HCT116 (cell line): ENCODE data around the gene SLC7A11.

Experiments used
- ATF3 ChIP-seq: IDR thresholded peaks from 2 replicates; pipeline ENCODE4 v1.6.1; 2012
- CEBPB ChIP-seq: IDR thresholded peaks from 2 replicates; pipeline ENCODE4 v1.6.1; 2012; ENCODE audit warnings: low read depth
- POLR2A ChIP-seq: IDR thresholded peaks from 2 replicates; pipeline ENCODE4 v1.7.0; 2011; ENCODE audit warnings: borderline replicate concordance; ENCODE audit not compliant: insufficient read depth, insufficient read length; ENCODE audit errors: extremely low read depth
- POLR2AphosphoS5 ChIP-seq: IDR thresholded peaks from 2 replicates; pipeline ENCODE4 v1.6.1; 2011; ENCODE audit warnings: mild to moderate bottlenecking, low read depth, low read length, moderate library complexity
- YY1 ChIP-seq: IDR thresholded peaks from 2 replicates; pipeline ENCODE4 v1.6.1; 2011; ENCODE audit warnings: low read length, low read depth, moderate library complexity, mild to moderate bottlenecking; ENCODE audit not compliant: insufficient replicate concordance; ENCODE audit errors: extremely low read depth
- ZNF274 ChIP-seq: fragments of 200-500 bp; sonication (Bioruptor generic); IDR thresholded peaks from 2 replicates; pipeline ENCODE4 v1.6.1; 2014; ENCODE audit warnings: mild to moderate bottlenecking, low read depth, low read length, inconsistent platforms
- TF ChIP-seq, protein P1 (sequence below), 3 experiments: fragments of 200-600 bp in 1 of 3; sonication (generic) in 1 of 3; IDR thresholded peaks in 2 of 3; conservative IDR thresholded peaks in 1 of 3; 2 replicates each; pipeline ENCODE4 v1.5.1; 2012 to 2017; ENCODE audit warnings: low read depth in 2 of 3, low read length in 2 of 3, antibody characterized with exemption in 1 of 3, borderline replicate concordance in 1 of 3, control low read depth in 1 of 3, mild to moderate bottlenecking in 1 of 3, mixed read lengths in 1 of 3, mixed run types in 1 of 3, moderate library complexity in 1 of 3; ENCODE audit not compliant: insufficient read depth in 1 of 3
- TF ChIP-seq, protein P2 (sequence below): IDR thresholded peaks from 2 replicates; pipeline ENCODE4 v1.6.1; 2012; ENCODE audit warnings: low read depth

- TF ChIP-seq, protein P1, sequence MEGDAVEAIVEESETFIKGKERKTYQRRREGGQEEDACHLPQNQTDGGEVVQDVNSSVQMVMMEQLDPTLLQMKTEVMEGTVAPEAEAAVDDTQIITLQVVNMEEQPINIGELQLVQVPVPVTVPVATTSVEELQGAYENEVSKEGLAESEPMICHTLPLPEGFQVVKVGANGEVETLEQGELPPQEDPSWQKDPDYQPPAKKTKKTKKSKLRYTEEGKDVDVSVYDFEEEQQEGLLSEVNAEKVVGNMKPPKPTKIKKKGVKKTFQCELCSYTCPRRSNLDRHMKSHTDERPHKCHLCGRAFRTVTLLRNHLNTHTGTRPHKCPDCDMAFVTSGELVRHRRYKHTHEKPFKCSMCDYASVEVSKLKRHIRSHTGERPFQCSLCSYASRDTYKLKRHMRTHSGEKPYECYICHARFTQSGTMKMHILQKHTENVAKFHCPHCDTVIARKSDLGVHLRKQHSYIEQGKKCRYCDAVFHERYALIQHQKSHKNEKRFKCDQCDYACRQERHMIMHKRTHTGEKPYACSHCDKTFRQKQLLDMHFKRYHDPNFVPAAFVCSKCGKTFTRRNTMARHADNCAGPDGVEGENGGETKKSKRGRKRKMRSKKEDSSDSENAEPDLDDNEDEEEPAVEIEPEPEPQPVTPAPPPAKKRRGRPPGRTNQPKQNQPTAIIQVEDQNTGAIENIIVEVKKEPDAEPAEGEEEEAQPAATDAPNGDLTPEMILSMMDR (IDR thresholded peaks at IDR 0.05 in 2 of 3, conservative IDR thresholded peaks at IDR 0.05 in 1 of 3; ENCODE audit: borderline replicate concordance in 1 of 3, insufficient read depth in 1 of 3, low read depth in 2 of 3, low read length in 2 of 3): no peak
- TF ChIP-seq POLR2AphosphoS5 (no peak), ATF3 (no peak), YY1 (no peak), CEBPB (no peak), POLR2A (no peak), ZNF274 (no peak)
- TF ChIP-seq, protein P2, sequence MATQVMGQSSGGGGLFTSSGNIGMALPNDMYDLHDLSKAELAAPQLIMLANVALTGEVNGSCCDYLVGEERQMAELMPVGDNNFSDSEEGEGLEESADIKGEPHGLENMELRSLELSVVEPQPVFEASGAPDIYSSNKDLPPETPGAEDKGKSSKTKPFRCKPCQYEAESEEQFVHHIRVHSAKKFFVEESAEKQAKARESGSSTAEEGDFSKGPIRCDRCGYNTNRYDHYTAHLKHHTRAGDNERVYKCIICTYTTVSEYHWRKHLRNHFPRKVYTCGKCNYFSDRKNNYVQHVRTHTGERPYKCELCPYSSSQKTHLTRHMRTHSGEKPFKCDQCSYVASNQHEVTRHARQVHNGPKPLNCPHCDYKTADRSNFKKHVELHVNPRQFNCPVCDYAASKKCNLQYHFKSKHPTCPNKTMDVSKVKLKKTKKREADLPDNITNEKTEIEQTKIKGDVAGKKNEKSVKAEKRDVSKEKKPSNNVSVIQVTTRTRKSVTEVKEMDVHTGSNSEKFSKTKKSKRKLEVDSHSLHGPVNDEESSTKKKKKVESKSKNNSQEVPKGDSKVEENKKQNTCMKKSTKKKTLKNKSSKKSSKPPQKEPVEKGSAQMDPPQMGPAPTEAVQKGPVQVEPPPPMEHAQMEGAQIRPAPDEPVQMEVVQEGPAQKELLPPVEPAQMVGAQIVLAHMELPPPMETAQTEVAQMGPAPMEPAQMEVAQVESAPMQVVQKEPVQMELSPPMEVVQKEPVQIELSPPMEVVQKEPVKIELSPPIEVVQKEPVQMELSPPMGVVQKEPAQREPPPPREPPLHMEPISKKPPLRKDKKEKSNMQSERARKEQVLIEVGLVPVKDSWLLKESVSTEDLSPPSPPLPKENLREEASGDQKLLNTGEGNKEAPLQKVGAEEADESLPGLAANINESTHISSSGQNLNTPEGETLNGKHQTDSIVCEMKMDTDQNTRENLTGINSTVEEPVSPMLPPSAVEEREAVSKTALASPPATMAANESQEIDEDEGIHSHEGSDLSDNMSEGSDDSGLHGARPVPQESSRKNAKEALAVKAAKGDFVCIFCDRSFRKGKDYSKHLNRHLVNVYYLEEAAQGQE: no peak
These were observed 3.4 kb downstream of the SLC7A11 start for GRCh38 chr4:138238521-138239292.
